HL-60/S4 treated with retinoic acid at 250 ng/mL for 4 days and 3 days (cell line): Measurements from ENCODE around the gene PRPH.
"Not testable (repeated sequence)": the region's sequence is repeated elsewhere in the genome, so short reads cannot be mapped to it uniquely, and the experiment has no call there.

ENCODE experiments used
- in situ Hi-C: fragments of 300-500 bp; cut with MboI; formaldehyde crosslinking; loops from 2 replicates; pipeline ENCODE4 v1.7.0; 2022; ENCODE audit warnings: low sequenced_read_pairs

Gene PRPH

DNA sequence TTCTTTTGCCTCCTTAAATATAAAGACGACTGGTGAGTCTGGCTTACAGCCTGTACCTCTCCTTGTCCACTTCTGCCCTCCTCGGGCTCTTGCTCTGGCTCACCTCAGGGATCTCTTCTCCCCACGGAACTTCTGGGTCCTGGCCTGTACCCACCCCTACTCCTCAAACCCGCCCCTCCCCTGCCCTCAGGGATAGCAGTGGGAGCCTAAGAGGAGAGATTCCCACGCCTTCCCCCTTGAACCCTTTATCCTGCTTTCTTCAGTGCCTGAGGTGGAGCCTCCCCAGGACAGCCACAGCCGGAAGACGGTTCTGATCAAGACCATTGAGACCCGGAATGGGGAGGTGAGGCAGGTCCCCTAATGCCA is 2.7 kb downstream of the PRPH start:
- in situ Hi-C loops, result no loop called here

DNA sequence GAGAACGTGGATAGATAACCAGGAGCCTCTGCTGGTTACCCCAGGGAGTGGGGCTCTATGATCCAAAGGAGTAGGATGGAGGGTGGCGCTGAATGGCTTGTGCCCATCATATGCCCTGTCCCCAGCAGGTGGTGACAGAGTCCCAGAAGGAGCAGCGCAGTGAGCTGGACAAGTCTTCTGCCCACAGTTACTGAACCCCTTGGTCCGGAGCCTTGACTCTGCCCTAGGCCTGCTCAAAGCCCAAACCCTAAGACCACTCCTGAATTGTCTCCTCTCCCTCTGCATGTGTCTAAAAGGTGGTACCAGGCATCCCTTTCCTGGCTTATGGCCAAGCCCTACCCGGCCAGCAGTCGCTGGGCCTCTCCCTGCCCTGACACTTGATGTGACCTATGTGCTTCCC is 3.2 kb downstream of the PRPH start:
- in situ Hi-C loops, result no loop called here

DNA sequence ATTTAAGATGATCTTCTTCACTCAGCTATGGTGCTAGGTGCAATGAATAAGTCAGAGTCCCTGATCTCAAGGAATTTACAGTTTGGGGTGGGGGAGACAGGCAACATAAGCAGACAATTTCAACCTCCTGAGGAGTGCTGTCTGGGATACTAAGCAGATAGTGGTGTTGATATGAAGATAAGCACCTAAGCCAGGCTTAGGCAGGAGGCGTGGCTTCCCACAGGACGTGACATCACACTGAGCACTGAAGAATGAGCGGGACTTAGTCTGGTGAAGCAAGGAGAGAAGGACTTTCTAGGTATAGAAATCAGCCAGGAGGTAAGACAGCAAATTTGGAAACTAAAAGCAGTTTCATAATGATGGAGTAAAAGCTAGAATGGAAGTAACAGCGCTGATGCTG is 6.8 kb downstream of the PRPH start:
- in situ Hi-C loops, result no loop called here

GRCh38 chr12:49304161-49304560 is 9.2 kb downstream of the PRPH start:
- in situ Hi-C loops, result no loop called here

GRCh38 chr12:49305762-49306510 is 11.0 kb downstream of the PRPH start:
- in situ Hi-C loops, result no loop called here

GRCh38 chr12:49309386-49309785 is 14.4 kb downstream of the PRPH start:
- in situ Hi-C loops, result no loop called here

DNA sequence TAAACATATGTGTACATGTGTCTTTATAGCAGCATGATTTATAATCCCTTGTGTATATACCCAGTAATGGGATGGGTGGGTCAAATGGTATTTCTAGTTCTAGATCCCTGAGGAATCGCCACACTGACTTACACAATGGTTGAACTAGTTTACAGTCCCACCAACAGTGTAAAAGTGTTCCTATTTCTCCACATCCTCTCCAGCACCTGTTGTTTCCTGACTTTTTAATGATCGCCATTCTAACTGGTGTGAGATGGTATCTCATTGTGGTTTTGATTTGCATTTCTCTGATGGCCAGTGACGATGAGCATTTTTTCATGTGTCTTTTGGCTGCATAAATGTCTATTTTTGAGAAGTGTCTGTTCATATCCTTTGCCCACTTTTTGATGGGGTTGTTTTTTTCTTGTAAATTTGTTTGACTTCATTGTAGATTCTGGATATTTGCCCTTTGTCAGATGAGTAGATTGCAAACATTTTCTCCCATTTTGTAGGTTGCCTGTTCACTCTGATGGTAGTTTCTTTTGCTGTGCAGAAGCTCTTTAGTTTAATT is 15.6 kb downstream of the PRPH start:
- in situ Hi-C loops, result not testable (repeated sequence)

DNA sequence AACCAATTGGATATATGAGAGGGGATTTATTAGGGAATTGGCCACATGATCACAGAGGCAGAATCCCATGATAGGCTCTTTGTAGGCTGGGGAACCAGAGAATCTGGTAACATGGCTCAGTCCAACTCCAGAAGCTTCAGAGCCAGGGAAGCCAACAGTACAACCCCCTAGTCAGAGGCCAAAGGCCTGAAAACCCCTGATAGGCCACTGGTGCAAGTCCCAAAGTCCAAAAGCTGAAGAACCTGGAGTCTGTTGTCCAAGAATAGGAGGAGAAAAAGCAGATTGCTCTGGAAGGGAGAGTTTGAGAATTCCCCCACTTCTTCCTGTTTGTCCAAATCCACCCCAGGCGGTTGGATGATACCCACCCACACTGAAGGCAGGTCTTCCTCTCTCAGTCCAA is 19.9 kb downstream of the PRPH start:
- in situ Hi-C loops, result no loop called here

DNA sequence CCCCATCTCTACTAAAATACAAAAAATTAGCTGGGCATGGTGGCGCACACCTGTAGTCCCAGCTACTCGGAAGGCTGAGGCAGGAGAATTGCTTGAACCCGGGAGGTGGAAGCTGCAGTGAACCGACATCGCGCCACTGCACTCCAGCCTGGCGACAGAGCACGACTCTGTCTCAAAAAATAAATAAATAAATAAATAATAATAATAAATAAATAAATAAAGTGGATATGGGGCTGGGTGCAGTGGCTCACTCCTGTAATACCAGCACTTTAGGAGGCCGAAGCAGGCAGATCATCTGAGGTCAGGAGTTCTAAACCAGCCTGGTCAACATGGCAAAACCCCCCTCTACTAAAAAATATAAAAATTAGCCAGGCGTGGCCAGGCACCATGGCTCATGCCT is 22.2 kb downstream of the PRPH start:
- in situ Hi-C loops, result not testable (repeated sequence)

GRCh38 chr12:49320411-49321103 is 25.6 kb downstream of the PRPH start:
- in situ Hi-C loops, result not testable (repeated sequence)

GRCh38 chr12:49322367-49322707 is 27.4 kb downstream of the PRPH start:
- in situ Hi-C loops, result no loop called here

GRCh38 chr12:49322708-49323523 is 28.0 kb downstream of the PRPH start, which contains the start of gene TROAP:
Gene TROAP, plus strand, starts transcription at chr12:49323255. Its CDS starts 354 bp downstream, at chr12:49323609.
- in situ Hi-C loops, result no loop called here

GRCh38 chr12:49323524-49324097 is 28.7 kb downstream of the PRPH start:
- in situ Hi-C loops, result no loop called here

GRCh38 chr12:49325606-49326005 is 30.7 kb downstream of the PRPH start:
- in situ Hi-C loops, result no loop called here

GRCh38 chr12:49327368-49327767 is 32.4 kb downstream of the PRPH start:
- in situ Hi-C loops, result no loop called here

GRCh38 chr12:49327887-49328286 is 32.9 kb downstream of the PRPH start:
- in situ Hi-C loops, result no loop called here

GRCh38 chr12:49328816-49329215 is 33.9 kb downstream of the PRPH start:
- in situ Hi-C loops, result no loop called here

DNA sequence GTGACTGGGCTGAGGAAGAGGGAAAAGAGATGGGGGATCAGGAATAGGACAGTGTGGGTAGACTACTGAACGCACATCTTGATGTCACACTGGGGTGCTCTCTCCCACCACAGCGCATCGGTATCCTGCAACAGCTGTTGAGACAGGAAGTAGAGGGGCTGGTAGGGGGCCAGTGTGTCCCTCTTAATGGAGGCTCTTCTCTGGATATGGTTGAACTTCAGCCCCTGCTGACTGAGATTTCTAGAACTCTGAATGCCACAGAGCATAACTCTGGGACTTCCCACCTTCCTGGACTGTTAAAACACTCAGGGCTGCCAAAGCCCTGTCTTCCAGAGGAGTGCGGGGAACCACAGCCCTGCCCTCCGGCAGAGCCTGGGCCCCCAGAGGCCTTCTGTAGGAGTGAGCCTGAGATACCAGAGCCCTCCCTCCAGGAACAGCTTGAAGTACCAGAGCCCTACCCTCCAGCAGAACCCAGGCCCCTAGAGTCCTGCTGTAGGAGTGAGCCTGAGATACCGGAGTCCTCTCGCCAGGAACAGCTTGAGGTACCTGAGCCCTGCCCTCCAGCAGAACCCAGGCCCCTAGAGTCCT is 35.2 kb downstream of the PRPH start:
- in situ Hi-C loops, result loop anchor here (10.0 kb wide), 1 partner anchor 45 kb away; no protein-coding TSS in a partner anchor

DNA sequence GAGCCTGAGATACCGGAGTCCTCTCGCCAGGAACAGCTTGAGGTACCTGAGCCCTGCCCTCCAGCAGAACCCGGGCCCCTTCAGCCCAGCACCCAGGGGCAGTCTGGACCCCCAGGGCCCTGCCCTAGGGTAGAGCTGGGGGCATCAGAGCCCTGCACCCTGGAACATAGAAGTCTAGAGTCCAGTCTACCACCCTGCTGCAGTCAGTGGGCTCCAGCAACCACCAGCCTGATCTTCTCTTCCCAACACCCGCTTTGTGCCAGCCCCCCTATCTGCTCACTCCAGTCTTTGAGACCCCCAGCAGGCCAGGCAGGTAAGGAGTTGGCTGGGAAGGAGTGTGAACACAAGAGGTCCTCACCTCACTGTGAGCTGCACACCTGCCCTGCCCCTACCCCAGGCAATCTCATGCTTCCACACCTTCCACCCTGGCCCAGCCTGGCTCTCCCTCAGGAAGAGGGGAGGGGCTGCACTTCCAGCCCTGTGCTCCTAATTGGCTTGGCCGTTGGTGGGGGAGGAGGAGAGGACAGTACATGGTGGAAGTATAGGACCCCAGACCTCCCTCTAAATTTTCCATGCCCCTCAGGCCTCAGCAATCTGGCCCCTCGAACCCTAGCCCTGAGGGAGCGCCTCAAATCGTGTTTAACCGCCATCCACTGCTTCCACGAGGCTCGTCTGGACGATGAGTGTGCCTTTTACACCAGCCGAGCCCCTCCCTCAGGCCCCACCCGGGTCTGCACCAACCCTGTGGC is 35.9 kb downstream of the PRPH start:
- in situ Hi-C loops, result loop anchor here (10.0 kb wide), 1 partner anchor 46 kb away; no protein-coding TSS in a partner anchor
